ENCODE measurements around the gene SYT17. TPM values are rescaled to one million over a fixed set of nuclear protein-coding genes. Genes with fewer than 3 reads are reported as not detected.

The SYT17 gene
- total and polyA plus RNA-seq, 7 donors: 0.08 to 0.58 (median 0.39) TPM

DNA sequence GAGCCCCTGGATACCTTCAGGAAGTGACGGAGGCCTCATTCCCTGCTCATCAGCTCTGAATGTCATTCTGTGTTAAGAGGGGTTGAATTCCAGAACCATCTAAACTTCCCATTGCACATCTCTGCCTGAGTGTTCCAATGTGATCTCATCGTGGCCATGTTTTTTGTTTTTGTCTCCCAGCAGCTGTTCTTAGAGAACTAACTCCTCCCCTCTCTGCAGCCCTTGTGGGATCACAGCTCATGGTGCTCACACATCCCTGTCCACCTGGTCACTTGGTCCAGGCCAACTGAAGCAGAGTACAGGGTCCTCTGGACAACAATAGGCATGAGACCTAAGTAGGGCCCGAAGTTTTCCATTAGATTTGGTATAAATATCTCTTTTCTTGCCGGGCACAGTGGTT, 6.0 kb upstream of the SYT17 start:
- no peak for ATAC-seq
- DNase-seq: no peak
- 51 to 73% (median 63%) methylated on average over 4 of the region's 4 CpGs for WGBS, 3 donors

DNA sequence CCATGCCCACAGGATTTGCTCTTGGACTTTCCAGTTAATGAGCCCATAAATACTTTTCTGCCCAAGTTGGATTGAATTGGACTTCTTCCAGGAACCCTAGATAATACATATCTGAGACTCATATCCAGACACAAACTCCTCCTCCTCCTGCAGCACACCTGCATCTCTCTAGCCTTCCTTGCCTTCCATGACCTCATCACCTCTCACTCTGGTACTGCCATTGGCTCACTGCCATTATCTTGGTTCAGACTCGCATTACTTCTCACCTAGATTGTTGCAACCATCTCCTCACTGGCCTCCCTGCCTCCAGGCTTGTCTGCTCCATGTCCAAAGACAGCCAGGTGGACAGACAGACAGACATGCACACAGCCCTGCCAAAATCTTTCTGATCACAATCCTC, 4.8 kb upstream of the SYT17 start:
- intact Hi-C loops (cut with DNase I): no loop called here
- no peak overlapping the region for H3K4me3 ChIP-seq
- TF ChIP-seq, protein P1, sequence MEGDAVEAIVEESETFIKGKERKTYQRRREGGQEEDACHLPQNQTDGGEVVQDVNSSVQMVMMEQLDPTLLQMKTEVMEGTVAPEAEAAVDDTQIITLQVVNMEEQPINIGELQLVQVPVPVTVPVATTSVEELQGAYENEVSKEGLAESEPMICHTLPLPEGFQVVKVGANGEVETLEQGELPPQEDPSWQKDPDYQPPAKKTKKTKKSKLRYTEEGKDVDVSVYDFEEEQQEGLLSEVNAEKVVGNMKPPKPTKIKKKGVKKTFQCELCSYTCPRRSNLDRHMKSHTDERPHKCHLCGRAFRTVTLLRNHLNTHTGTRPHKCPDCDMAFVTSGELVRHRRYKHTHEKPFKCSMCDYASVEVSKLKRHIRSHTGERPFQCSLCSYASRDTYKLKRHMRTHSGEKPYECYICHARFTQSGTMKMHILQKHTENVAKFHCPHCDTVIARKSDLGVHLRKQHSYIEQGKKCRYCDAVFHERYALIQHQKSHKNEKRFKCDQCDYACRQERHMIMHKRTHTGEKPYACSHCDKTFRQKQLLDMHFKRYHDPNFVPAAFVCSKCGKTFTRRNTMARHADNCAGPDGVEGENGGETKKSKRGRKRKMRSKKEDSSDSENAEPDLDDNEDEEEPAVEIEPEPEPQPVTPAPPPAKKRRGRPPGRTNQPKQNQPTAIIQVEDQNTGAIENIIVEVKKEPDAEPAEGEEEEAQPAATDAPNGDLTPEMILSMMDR (IDR thresholded peaks at IDR 0.05): no peak
- H3K9me3 ChIP-seq: no peaks in the 10 kb centered on the region
- no peaks in the 10 kb centered on the region for H3K36me3 ChIP-seq (ENCODE audit: insufficient read depth in 1 of 2, low read depth in 1 of 2)
- ATAC-seq (no peak), DNase-seq (no peak)
- 90 to 95% (median 92%) methylated on average over 1 of the region's 1 CpG for WGBS, 3 donors
- peaks cover under 1% of the 10 kb centered on the region for H3K4me1 ChIP-seq
- no peak overlapping the region for H3K27ac ChIP-seq
- peaks cover 0 to 8% (median 0%) of the 10 kb centered on the region in 3 donors for H3K27me3 ChIP-seq (ENCODE audit: insufficient read depth in 3 of 3, low read length in 2 of 3)

More for the DNA sequence above, 6.0 kb upstream of the SYT17 start:
- no peaks in the 10 kb centered on the region for H3K4me1 ChIP-seq
- H3K4me3 ChIP-seq: no peak overlapping the region
- no peak overlapping the region for H3K27ac ChIP-seq
- no peaks in the 10 kb centered on the region for H3K9me3 ChIP-seq
- TF ChIP-seq, protein P1 (IDR thresholded peaks at IDR 0.05): no peak
- H3K36me3 ChIP-seq (ENCODE audit: insufficient read depth in 1 of 2, low read depth in 1 of 2): no peaks in the 10 kb centered on the region
- no peaks in the 10 kb centered on the region for H3K27me3 ChIP-seq (ENCODE audit: insufficient read depth in 3 of 3, low read length in 2 of 3)
- intact Hi-C loops (cut with DNase I): no loop called here

DNA sequence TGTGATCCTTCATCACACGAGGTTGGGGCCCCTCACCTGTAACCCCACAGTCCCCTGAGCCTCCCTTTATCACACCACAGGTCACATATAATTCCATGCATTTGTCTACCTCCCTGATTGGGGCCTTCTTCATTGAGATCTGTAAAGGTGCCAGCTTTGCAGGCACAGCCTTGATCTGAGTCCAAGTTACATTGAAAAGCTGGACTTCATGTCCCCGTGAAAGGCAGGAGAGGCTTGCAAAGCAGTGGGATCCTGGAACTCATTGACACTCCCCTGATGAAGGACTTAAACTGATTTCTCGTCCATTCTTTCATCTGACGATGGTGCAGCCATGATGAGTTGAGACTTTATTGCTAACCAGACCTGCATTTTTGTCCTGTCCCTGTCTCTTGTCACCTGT, 3.8 kb upstream of the SYT17 start:
- ATAC-seq: no peak
- TF ChIP-seq, protein P1 (IDR thresholded peaks at IDR 0.05): no peak

DNA sequence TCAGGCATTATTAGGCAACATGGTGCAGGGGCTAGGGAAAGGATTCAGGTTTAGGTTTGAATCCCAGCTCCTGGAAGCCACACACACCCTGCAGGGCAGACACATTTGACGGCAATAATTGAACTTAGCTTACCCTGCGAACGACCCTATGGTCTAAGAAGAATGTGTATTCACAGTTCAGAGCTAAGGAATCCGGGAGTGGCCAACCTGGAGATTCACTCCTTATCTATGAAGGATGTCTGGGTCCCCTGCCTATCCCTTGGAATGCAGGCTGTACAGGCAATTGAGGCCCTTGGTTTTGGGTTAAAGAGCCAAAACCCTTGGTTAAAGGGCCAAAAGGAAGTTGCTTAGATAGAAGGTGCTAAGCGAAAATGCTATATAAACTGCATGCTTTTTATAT, 2.9 kb upstream of the SYT17 start:
- TF ChIP-seq, protein P1 (IDR thresholded peaks at IDR 0.05): no peak
- Histone ChIP-seq H3K27me3 (ENCODE audit: insufficient read depth in 3 of 3, low read length in 2 of 3) (peaks cover 0 to 23% (median 0%) of the 10 kb centered on the region in 3 donors), H3K36me3 (ENCODE audit: insufficient read depth in 1 of 2, low read depth in 1 of 2) (no peaks in the 10 kb centered on the region), H3K27ac (no peak overlapping the region), H3K4me1 (peaks cover 7% of the 10 kb centered on the region), H3K9me3 (no peaks in the 10 kb centered on the region), H3K4me3 (no peak overlapping the region)
- no peak for ATAC-seq
- intact Hi-C loops (cut with DNase I): loop anchor here in 1 of 2 donors (5.0 kb wide), 2 partner anchors 212 to 337 kb away; no protein-coding TSS in a partner anchor
- DNase-seq: no peak
- 86 to 89% (median 88%) methylated on average over 5 of the region's 5 CpGs for WGBS, 3 donors

More for the DNA sequence above, 3.8 kb upstream of the SYT17 start:
- intact Hi-C loops (cut with DNase I): no loop called here
- Histone ChIP-seq H3K27me3 (ENCODE audit: insufficient read depth in 3 of 3, low read length in 2 of 3) (peaks cover 0 to 16% (median 0%) of the 10 kb centered on the region in 3 donors), H3K4me1 (peaks cover 7% of the 10 kb centered on the region), H3K9me3 (no peaks in the 10 kb centered on the region), H3K36me3 (ENCODE audit: insufficient read depth in 1 of 2, low read depth in 1 of 2) (no peaks in the 10 kb centered on the region), H3K27ac (no peak overlapping the region), H3K4me3 (no peak overlapping the region)
- 56 to 70% (median 66%) methylated on average over 4 of the region's 4 CpGs for WGBS, 3 donors
- no peak for DNase-seq

DNA sequence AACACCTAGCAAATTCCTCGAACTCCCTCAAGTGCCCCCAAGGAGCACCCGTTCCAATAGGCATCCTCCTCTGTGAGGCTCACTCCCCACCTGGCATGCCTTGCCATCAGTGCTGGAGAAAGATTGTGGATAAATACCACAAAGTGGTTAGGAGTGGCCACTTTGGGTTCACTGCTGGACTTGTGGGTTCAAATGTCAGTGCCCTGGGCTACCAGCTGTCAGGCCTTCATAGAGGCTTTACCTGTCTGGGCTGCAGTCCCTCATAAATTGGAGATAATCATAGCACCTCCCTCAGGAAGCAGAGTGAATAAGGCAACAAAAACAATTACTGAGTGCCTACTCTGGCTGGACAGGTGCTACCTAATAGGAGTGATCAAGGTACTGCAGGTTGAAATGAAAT, 1.5 kb upstream of the SYT17 start:
- WGBS, 3 donors: 80 to 94% (median 81%) methylated on average over 2 of the region's 2 CpGs
- no peak for DNase-seq

More for the DNA sequence above, 1.5 kb upstream of the SYT17 start:
- intact Hi-C loops (cut with DNase I): loop anchor here in 1 of 2 donors (5.0 kb wide), 2 partner anchors 211 to 336 kb away; no protein-coding TSS in a partner anchor
- H3K4me1 ChIP-seq: peaks cover 7% of the 10 kb centered on the region
- TF ChIP-seq, protein P1 (IDR thresholded peaks at IDR 0.05): no peak
- ATAC-seq: no peak
- H3K4me3 ChIP-seq: no peak overlapping the region
- H3K27me3 ChIP-seq (ENCODE audit: insufficient read depth in 3 of 3, low read length in 2 of 3): peaks cover 0 to 26% (median 0%) of the 10 kb centered on the region in 3 donors
- H3K27ac ChIP-seq: no peak overlapping the region
- H3K36me3 ChIP-seq (ENCODE audit: insufficient read depth in 1 of 2, low read depth in 1 of 2): no peaks in the 10 kb centered on the region
- H3K9me3 ChIP-seq: no peaks in the 10 kb centered on the region

Data from psoas muscle (tissue), 8 donors.